ENCODE data around the gene RRBP1.
"Not testable (repeated sequence)": the region's sequence is repeated elsewhere in the genome, so short reads cannot be mapped to it uniquely, and the experiment has no call there.

RRBP1 gene

GRCh38 chr20:17661121-17661744, 20.8 kb downstream of the RRBP1 start:
- DNase-seq, result no peak

GRCh38 chr20:17660667-17661066, 21.4 kb downstream of the RRBP1 start:
- DNase-seq, result no peak

- DNase-seq, result no peak
Measured at GRCh38 chr20:17659801-17660200, 22.2 kb downstream of the RRBP1 start.

- not testable (repeated sequence) for DNase-seq
Measured at GRCh38 chr20:17659344-17659743, 22.7 kb downstream of the RRBP1 start.

- DNase-seq, result no peak
Measured at GRCh38 chr20:17658648-17658993, 23.4 kb downstream of the RRBP1 start.

GRCh38 chr20:17657898-17658647, 24.0 kb downstream of the RRBP1 start:
- DNase-seq, result no peak

GRCh38 chr20:17657079-17657825, 24.8 kb downstream of the RRBP1 start:
- no peak for DNase-seq

- no peak for DNase-seq
Measured at GRCh38 chr20:17655865-17656479, 26.1 kb downstream of the RRBP1 start.

- no peak for DNase-seq
Measured at GRCh38 chr20:17655286-17655651, 26.8 kb downstream of the RRBP1 start.

- peak; percentile 43 for DNase-seq
Measured at GRCh38 chr20:17654649-17655285, 27.3 kb downstream of the RRBP1 start.

- no peak for DNase-seq
Measured at GRCh38 chr20:17653835-17654648, 28.0 kb downstream of the RRBP1 start.

- DNase-seq, result no peak
Measured at GRCh38 chr20:17652411-17652810, 29.6 kb downstream of the RRBP1 start.

GRCh38 chr20:17651760-17652388, 30.2 kb downstream of the RRBP1 start:
- DNase-seq, result no peak

- no peak for DNase-seq
Measured at GRCh38 chr20:17651129-17651759, 30.8 kb downstream of the RRBP1 start.

GRCh38 chr20:17650301-17651128, 31.5 kb downstream of the RRBP1 start:
- DNase-seq, result peak; percentile 29

- DNase-seq, result peak; percentile 25
Measured at GRCh38 chr20:17648791-17649730, 33.0 kb downstream of the RRBP1 start.

- no peak for DNase-seq
Measured at GRCh38 chr20:17648315-17648646, 33.8 kb downstream of the RRBP1 start.

- DNase-seq, result no peak
Measured at GRCh38 chr20:17647391-17648314, 34.4 kb downstream of the RRBP1 start.

Data from NCI-H82 (cell line).